ENCODE data around the gene PAGE4.

Gene PAGE4, protein sequence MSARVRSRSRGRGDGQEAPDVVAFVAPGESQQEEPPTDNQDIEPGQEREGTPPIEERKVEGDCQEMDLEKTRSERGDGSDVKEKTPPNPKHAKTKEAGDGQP

GRCh38 chrX:49829016-49829415 is at the start of gene PAGE4:
Gene PAGE4, plus strand, starts transcription at chrX:49829303. Its CDS starts 1,126 bp downstream, at chrX:49830429.
- DNase-seq (ENCODE audit: low read depth in 2 of 2): no peak

GRCh38 chrX:49784747-49785280 is 44.3 kb upstream of the PAGE4 start:
- no peak for DNase-seq (ENCODE audit: low read depth in 2 of 2)

DNA sequence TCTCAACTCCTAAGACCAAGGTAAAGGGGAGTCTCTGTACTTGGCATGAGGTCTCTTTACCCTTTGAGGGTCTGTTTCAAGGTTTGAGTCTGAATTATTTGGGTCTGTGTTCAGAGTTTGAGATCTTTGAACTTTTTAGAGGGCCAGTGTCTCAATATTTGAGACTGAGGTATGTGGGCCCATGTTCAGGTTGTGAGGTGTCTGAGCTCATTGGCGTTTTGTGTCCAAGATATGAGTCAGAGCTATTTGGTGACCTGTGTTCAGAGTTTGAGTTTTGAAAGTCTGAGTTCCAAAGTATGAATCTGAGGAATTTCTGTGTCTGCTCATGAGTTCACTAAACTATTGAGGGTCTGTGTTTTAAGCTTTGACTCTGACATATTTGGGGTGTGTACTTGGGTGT is 36.7 kb upstream of the PAGE4 start:
- DNase-seq (ENCODE audit: low read depth in 2 of 2): no peak

DNA sequence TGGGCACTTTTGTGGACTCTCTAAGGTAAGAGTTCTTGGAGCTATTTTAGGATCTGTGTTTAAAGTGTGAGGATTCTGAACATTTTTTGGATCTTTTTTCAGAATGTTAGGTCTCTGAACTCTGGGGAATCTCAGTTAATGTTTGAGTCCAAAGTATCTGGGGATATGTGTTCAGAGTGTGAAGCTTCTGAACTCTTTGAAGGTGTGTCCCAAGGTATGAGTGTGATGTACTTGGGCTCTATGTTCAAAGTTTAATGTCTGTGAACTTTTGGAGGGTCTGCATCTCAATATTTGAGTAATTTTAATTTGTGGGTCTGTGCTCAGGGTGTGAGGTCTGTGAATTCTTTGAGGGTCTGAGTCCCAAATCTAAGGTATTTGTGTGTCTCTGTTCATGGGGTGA is 35.4 kb upstream of the PAGE4 start:
- no peak for DNase-seq (ENCODE audit: low read depth in 2 of 2)

- DNase-seq (ENCODE audit: low read depth in 2 of 2): no peak
Observed at GRCh38 chrX:49799828-49800227, 29.3 kb upstream of the PAGE4 start.

DNA sequence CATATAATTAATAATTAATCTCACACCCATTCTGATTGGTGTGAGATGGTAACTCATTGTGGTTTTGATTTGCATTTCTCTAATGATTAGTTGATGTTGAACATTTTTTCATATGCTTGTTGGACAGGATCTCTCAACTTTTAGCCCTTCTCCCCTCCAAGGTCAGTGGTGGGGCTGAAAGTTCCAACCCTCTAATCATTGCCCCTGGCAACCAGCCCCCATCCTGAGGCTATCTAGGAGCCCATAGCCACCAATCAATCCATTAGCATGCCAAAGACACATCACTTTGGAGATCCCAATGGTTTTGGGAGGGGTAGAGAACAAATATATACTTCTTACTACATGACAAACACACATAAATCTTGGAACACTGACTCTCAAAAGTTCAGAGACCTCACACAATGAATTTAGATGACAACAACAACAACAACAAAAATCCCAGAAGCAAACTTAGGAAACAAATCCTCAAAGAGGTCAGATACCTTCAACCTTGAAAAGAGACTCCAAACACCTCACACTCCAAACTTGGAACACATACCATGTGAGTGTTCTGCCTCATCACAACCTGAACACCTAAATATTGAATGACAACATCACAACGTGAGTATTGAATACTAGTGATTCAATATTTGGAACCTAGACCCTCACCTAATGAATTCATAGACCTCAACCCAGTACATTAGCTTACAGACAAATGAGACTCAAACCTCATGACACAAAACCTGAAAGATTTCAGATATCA is 19.0 kb upstream of the PAGE4 start:
- DNase-seq (ENCODE audit: low read depth in 2 of 2): no peak

- DNase-seq (ENCODE audit: low read depth in 2 of 2): no peak
Observed at GRCh38 chrX:49812177-49812576, 16.9 kb upstream of the PAGE4 start.

GRCh38 chrX:49816435-49816834 is 12.7 kb upstream of the PAGE4 start:
- no peak for DNase-seq (ENCODE audit: low read depth in 2 of 2)

- DNase-seq (ENCODE audit: low read depth in 2 of 2): no peak
Observed at GRCh38 chrX:49838374-49838773, 9.3 kb downstream of the PAGE4 start.

GRCh38 chrX:49840679-49841078 is 11.6 kb downstream of the PAGE4 start:
- peak; percentile 32 to 34 for DNase-seq (ENCODE audit: low read depth in 2 of 2)

DNA sequence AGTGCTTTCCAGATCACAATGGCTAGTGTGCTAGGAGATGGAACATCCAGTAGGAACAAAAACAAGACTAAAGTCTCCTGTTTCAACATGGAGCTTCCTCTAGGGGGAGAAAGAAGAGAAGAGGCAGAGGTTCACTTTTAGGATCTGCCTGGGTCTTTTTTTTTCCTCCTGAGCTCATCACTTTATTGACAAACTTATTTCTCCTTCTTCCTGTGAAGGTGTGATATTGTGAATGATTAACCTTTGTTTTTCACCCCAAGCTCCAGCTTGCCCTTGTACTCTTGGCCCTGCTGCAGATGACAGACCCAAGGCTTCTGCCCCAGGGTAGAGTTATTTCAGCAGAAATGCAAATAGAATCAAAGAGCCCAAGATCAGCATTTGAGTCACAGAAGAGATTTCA is 13.5 kb downstream of the PAGE4 start:
- no peak for DNase-seq (ENCODE audit: low read depth in 2 of 2)

GRCh38 chrX:49844611-49845010 is 15.5 kb downstream of the PAGE4 start:
- DNase-seq (ENCODE audit: low read depth in 2 of 2): no peak

DNA sequence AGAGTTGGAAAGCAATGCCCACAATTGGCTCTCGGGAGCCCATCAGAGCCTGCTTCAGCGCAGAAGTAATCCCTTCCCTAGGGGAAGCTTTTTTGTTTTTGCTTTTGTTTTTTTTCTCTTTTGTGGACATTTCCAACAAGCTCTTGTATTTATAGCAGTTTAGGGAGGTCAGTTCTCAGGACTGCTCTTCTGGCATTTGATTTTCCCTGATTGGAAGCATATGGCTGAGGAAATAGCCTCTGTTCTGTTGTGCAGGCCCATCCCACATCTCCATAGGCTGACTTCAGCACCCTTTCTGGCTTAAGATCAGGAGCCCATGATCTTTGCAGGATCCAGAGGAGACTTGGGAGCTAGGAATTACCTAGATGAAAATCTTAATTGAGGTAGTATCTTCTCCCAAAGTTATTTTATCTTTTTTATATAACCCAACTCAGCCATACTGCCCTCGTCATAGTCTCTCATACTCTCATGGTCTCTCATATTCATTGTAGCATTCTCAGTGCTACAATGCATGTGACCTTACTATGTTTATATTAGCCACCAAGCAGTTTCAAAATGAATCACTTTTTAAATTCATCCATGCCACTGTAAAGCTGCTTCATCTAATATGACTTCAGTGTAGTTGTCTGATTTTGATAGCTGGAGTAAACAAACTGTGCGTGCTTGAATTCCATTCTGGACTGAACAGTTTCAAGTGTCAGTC is 16.7 kb downstream of the PAGE4 start:
- DNase-seq (ENCODE audit: low read depth in 2 of 2): no peak

DNA sequence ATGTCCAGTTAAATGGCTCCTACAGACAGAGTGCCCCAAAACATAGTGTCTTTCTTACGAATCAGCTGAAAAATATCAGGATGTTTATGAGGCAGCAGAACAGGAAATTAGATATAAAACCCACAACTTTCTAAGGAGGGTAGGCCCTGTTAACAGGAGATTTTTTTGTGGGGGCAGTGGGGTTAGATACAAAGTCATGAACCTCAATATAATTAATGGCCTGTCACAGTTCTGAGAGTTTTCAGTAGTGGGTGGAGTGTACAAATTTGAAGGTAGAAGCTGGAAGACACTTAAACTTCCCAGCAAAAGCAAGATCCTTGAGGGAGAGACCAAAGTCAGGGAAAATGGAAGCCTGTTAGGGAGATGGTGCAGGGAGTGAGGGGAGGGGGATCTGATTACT is 17.4 kb downstream of the PAGE4 start:
- DNase-seq (ENCODE audit: low read depth in 2 of 2): no peak

- DNase-seq (ENCODE audit: low read depth in 2 of 2): no peak
Observed at GRCh38 chrX:49848275-49848674, 19.2 kb downstream of the PAGE4 start.

GRCh38 chrX:49850028-49850427 is 20.9 kb downstream of the PAGE4 start:
- no peak for DNase-seq (ENCODE audit: low read depth in 2 of 2)

DNA sequence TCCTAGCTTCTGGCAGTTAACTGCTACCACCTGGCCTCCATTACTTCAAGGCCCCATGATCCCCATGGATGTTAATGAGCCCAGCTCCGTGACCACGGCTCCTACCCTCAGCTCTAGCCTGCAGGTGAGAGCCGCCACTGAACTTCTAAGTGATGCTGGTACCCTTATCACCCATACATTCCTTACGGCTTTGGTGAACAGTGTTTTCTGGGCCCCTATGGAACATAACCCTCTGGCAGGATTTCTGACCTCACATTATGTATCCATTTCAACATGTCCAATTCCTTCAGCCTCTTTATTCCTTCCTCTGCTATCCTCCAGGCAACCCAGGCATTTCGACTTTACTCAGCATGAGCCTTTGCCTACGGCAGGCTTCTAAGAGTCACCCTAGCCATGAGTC is 24.6 kb downstream of the PAGE4 start:
- no peak for DNase-seq (ENCODE audit: low read depth in 2 of 2)

GRCh38 chrX:49856819-49857218 is 27.7 kb downstream of the PAGE4 start:
- DNase-seq (ENCODE audit: low read depth in 2 of 2): no peak

DNA sequence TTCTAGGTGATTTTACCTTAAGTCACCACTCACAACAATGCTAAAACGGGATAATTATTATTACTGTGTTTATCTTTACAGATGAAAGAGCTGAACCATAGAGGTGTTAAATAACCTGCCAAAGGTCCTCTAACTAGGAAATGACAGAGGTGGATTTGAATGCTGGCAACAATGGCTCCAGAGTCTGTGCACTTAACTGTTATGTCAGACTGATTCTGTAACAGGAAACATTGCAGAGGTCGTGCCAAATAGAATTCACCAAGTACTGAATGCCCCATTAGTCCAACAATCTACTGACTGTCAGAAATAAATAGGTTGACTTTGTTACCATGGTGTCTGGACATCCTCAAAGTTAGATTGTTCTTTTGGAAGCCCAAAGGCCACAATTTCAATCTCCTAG is 29.2 kb downstream of the PAGE4 start:
- no peak for DNase-seq (ENCODE audit: low read depth in 2 of 2)

DNA sequence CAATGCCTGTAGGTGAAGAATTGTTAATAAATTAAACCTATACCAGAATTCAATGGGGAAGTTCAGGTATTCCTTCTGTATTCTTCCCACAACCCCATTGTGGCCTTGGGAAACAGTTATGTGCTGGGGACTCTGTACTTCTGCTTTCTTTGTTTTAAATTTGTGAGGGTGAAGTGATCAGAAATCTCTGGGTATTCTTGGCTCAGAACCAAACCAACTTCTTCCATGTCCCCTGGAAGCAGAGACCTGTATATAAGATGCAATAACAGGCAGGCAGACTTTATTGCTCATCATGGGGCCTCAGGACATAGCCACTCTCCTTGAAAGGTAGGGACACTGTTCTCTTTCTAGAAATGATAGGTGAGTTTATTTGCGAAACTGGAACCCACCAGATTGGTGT is 30.4 kb downstream of the PAGE4 start:
- DNase-seq (ENCODE audit: low read depth in 2 of 2): no peak

- no peak for DNase-seq (ENCODE audit: low read depth in 2 of 2)
Observed at GRCh38 chrX:49860867-49861535, 31.9 kb downstream of the PAGE4 start.

- DNase-seq (ENCODE audit: low read depth in 2 of 2): no peak
Observed at GRCh38 chrX:49862093-49862492, 33.0 kb downstream of the PAGE4 start.

All from stimulated activated CD8-positive, alpha-beta memory T cell treated with anti-CD3 and anti-CD28 coated beads, Interleukin-2, amount 100 ng/mL, for 48 hours (primary cell).